Type B pancreatic cell (in vitro differentiated cells): ENCODE measurements around the gene ATL1. TPM values are rescaled to one million over a fixed set of nuclear protein-coding genes. Genes with fewer than 3 reads are reported as not detected.

ENCODE experiments used
- DNase-seq: peaks from one replicate; pipeline ENCODE4 v3.0.0; 2021; ENCODE audit warnings: mixed read lengths; ENCODE audit not compliant: unreplicated experiment; ENCODE audit errors: extremely low spot score
- H3K27ac Mint-ChIP-seq: 2 replicates; pipeline ENCODE4 v1.8.0; 2021; ENCODE audit warnings: mild to moderate bottlenecking, mixed read lengths
- H3K27me3 Mint-ChIP-seq: 2 replicates; pipeline ENCODE4 v1.8.0; 2021; ENCODE audit warnings: mixed read lengths
- H3K36me3 Mint-ChIP-seq: 2 replicates; pipeline ENCODE4 v1.8.0; 2021; ENCODE audit warnings: mixed read lengths
- H3K4me1 Mint-ChIP-seq: one replicate; pipeline ENCODE4 v1.8.0; 2021; ENCODE audit warnings: mixed read lengths; ENCODE audit not compliant: unreplicated experiment
- H3K4me3 Mint-ChIP-seq: 2 replicates; pipeline ENCODE4 v1.8.0; 2021; ENCODE audit warnings: mild to moderate bottlenecking, mixed read lengths
- H3K9me3 Mint-ChIP-seq: 2 replicates; pipeline ENCODE4 v1.8.0; 2021; ENCODE audit warnings: mixed read lengths
- CTCF ChIP-seq: fragments of 200-600 bp; sonication (generic); conservative IDR thresholded peaks from 2 replicates; pipeline ENCODE4 v1.5.0; 2021; ENCODE audit warnings: antibody characterized with exemption, mild to moderate bottlenecking
- total RNA-seq: library from RNA; stranded (reverse); gene quantifications from 2 replicates; pipeline ENCODE4 v1.2.1, GENCODE V29; 2021; ENCODE audit warnings: low replicate concordance

ATL1 gene
- total RNA-seq, 1 donor from 2014 or later, result 5.7 TPM

DNA sequence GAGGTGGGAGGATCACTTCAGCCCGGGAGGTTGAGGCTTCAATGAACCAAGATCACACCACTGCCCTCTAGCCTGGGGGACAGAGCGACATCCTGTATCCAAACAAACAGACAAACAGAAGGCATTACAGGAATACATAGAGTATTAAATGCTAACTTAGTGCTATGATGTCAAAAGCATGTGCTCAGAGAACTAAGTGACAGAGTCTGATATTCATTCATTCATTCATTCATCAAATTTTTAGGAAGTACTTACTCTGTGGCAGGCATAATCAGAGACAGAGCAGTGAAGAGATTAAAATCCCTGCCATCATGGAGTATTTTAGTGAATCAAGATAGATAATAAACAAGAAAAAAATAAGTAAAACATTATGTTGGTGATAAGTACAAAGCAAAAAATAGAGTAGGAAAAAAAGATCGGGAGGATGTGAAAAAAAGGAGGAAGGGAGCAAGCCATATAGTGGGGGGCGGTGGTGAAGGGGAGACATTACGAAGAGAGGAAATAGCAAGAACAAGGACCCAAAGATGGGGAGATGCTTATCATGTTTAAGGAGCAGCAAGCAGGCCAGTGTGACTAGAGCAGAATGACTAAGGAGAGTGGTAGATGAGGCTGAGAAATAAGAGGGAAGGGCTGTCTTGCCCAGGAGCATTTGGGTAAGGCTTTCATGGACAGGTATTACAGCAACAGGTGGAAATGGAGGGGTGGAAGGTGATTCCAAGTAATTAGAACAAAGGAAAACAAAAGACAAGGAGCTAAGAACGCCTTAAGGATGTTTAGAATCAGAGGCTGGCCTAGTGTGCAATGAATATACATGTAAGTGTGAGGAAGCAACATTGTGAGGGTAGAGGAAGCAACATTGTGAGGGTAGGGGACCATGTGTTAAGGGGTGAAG lies 30.4 kb upstream of the ATL1 start:
- Mint-ChIP-seq H3K4me3 (peak overlapping the region; percentile 96), H3K27ac (peak overlapping the region; percentile 52), H3K4me1 (peaks cover 47% of the 10 kb centered on the region), H3K27me3 (no peaks in the 10 kb centered on the region), H3K9me3 (no peaks in the 10 kb centered on the region), H3K36me3 (peaks cover 10% of the 10 kb centered on the region)
- no peak for TF ChIP-seq CTCF
- no peak for DNase-seq

- DNase-seq, result no peak
- Mint-ChIP-seq H3K27me3 (no peaks in the 10 kb centered on the region), H3K9me3 (no peaks in the 10 kb centered on the region), H3K27ac (peak overlapping the region; percentile 52), H3K4me1 (peaks cover 39% of the 10 kb centered on the region), H3K36me3 (peaks cover 4% of the 10 kb centered on the region), H3K4me3 (peak overlapping the region; percentile 96)
- no peak for TF ChIP-seq CTCF
Observed at GRCh38 chr14:50530358-50530757, 29.6 kb upstream of the ATL1 start.

DNA sequence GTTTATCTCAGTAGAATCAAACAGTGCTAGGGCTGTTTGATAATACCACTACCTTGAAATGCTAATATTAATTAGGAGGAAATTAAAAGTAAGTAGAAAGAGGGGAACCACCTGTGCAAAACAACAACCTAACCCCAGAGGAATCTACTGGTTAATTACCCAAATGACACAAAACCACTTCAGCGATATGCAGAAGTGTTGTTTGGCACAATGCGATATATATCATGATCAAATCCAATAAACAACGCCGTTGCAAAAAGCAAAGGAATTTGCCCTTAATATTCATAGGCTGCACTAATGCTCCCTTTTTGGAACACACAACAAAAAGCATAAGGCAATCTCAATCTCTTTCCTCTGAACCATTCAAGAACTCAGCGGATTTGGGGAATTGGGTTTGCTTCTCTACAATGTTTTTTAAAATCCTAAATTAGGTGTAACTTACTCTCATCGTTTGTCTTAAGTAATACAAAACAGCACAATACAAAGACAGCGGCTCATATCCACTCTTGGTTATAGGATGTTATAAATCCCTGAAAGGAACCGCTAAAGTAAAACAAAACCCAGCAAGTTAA lies 29.1 kb upstream of the ATL1 start:
- H3K27ac Mint-ChIP-seq, result peak overlapping the region; percentile 87
- peak overlapping the region; percentile 96 for H3K4me3 Mint-ChIP-seq
- H3K36me3 Mint-ChIP-seq, result peaks cover 3% of the 10 kb centered on the region
- no peak for TF ChIP-seq CTCF
- no peaks in the 10 kb centered on the region for H3K27me3 Mint-ChIP-seq
- no peaks in the 10 kb centered on the region for H3K9me3 Mint-ChIP-seq
- DNase-seq, result no peak
- peaks cover 38% of the 10 kb centered on the region for H3K4me1 Mint-ChIP-seq

- Mint-ChIP-seq H3K9me3 (no peaks in the 10 kb centered on the region), H3K27me3 (no peaks in the 10 kb centered on the region), H3K4me3 (peak overlapping the region; percentile 96), H3K4me1 (peaks cover 31% of the 10 kb centered on the region), H3K27ac (peak overlapping the region; percentile 87), H3K36me3 (no peaks in the 10 kb centered on the region)
- no peak for TF ChIP-seq CTCF
- peak; percentile 75 for DNase-seq
Observed at GRCh38 chr14:50531595-50532501, 28.1 kb upstream of the ATL1 start.

GRCh38 chr14:50532502-50533240 lies 27.3 kb upstream of the ATL1 start, which contains the start of gene MAP4K5:
Gene MAP4K5, minus strand, starts transcription at chr14:50532569. Its CDS starts 520 bp downstream, at chr14:50532049.
- peak within 1 kb of the TSS; percentile 87 for H3K27ac Mint-ChIP-seq
- no peaks in the 10 kb centered on the region for H3K9me3 Mint-ChIP-seq
- no peaks in the 10 kb centered on the region for H3K27me3 Mint-ChIP-seq
- no peaks in the 10 kb centered on the region for H3K36me3 Mint-ChIP-seq
- peak within 1 kb of the TSS; percentile 96 for H3K4me3 Mint-ChIP-seq
- H3K4me1 Mint-ChIP-seq, result peaks cover 31% of the 10 kb centered on the region
- TF ChIP-seq CTCF, result peak; percentile 88
- DNase-seq, result peak; percentile 93
